PC-9 (cell line): ENCODE results near the gene SLC38A10. TPM values are rescaled to one million over a fixed set of nuclear protein-coding genes. Genes with fewer than 3 reads are reported as not detected.

ENCODE experiments used
- BruUV-seq: library from RNA; stranded (reverse); fragments of 400-500 nt; replicated peaks from 2 replicates; lab custom pipeline; 2021; lab: Mats Ljungman, UMichigan
- CTCF ChIA-PET: fragments of 300-600 bp; sonication (Branson Sonifier 250); formaldehyde crosslinking; loops from one replicate; lab custom pipeline; 2022; ENCODE audit warnings: antibody characterized with exemption; lab: Charles Lee
- POLR2A ChIA-PET: fragments of 300-600 bp; sonication (Branson Sonifier 250); formaldehyde crosslinking; loops from one replicate; lab custom pipeline; 2022; ENCODE audit warnings: antibody characterized with exemption; ENCODE audit not compliant: unreplicated experiment; lab: Charles Lee
- DNase-seq, 2 experiments: peaks; one replicate each; pipeline versions ENCODE4 v3.0.0 to v3.0.0-alpha.2; 2015 to 2022; ENCODE audit warnings: mixed read lengths in 1 of 2
- H2AFZ ChIP-seq: fragments of 200-600 bp; sonication (generic); 2 replicates; pipeline ENCODE4 v1.8.1; 2017; ENCODE audit warnings: antibody characterized with exemption
- H3F3A ChIP-seq: fragments of 200-600 bp; sonication (generic); 2 replicates; pipeline ENCODE4 v1.8.1; 2017; ENCODE audit warnings: antibody characterized with exemption, mild to moderate bottlenecking, low read depth; ENCODE audit not compliant: insufficient read depth
- H3K27ac ChIP-seq: fragments of 200-600 bp; sonication (generic); 2 replicates; pipeline ENCODE4 v1.6.1; 2016; ENCODE audit warnings: mixed run types
- H3K27me3 ChIP-seq: fragments of 200-600 bp; sonication (generic); 2 replicates; pipeline ENCODE4 v1.6.1; 2016; ENCODE audit warnings: low read depth, mixed run types; ENCODE audit not compliant: insufficient read depth
- H3K36me3 ChIP-seq: fragments of 200-600 bp; sonication (generic); 2 replicates; pipeline ENCODE4 v1.6.1; 2016; ENCODE audit warnings: low read depth, mixed run types
- H3K4me1 ChIP-seq: fragments of 200-600 bp; sonication (generic); replicated peaks from 2 replicates; pipeline ENCODE4 v1.6.1; 2016; ENCODE audit warnings: mixed run types; ENCODE audit not compliant: insufficient read depth
- H3K4me2 ChIP-seq: fragments of 200-600 bp; sonication (generic); 2 replicates; pipeline ENCODE4 v1.6.1; 2017; ENCODE audit warnings: mixed run types
- H3K4me3 ChIP-seq: fragments of 200-600 bp; sonication (generic); 2 replicates; pipeline ENCODE4 v1.6.1; 2016; ENCODE audit warnings: mixed run types
- H3K79me2 ChIP-seq: fragments of 200-600 bp; sonication (generic); 2 replicates; pipeline ENCODE4 v1.6.1; 2017; ENCODE audit warnings: low read depth, mixed run types
- H3K9me2 ChIP-seq: fragments of 200-600 bp; sonication (generic); 2 replicates; pipeline ENCODE4 v1.8.1; 2017; ENCODE audit warnings: mild to moderate bottlenecking; ENCODE audit not compliant: insufficient read depth
- H3K9me3 ChIP-seq: fragments of 200-600 bp; sonication (generic); 2 replicates; pipeline ENCODE4 v1.8.1; 2016; ENCODE audit warnings: low read depth; ENCODE audit not compliant: insufficient read depth
- H4K20me1 ChIP-seq: fragments of 200-600 bp; sonication (generic); 2 replicates; pipeline ENCODE4 v1.8.1; 2017; ENCODE audit not compliant: insufficient read depth
- EZH2 ChIP-seq: fragments of 200-600 bp; sonication (generic); IDR thresholded peaks from 2 replicates; pipeline ENCODE4 v1.8.0; 2017; ENCODE audit warnings: antibody characterized with exemption, low read depth
- intact Hi-C: fragments of 100-400 bp; cut with micrococcal nuclease; formaldehyde crosslinking; loops from one replicate; pipeline ENCODE4 v1.10.0; 2022; ENCODE audit not compliant: unreplicated experiment
- total RNA-seq: library from RNA; stranded (reverse); gene quantifications from 2 replicates; pipeline ENCODE4 v1.2.3, GENCODE V29; 2021
- TF ChIP-seq, protein P1 (sequence below): fragments of 200-600 bp; sonication (generic); conservative IDR thresholded peaks from 2 replicates; pipeline ENCODE4 v1.6.1; 2017; ENCODE audit warnings: mixed run types, antibody characterized with exemption, mild to moderate bottlenecking, moderate library complexity

Gene SLC38A10
- total RNA-seq, 1 experiment from 2014 or later = 127 TPM

DNA sequence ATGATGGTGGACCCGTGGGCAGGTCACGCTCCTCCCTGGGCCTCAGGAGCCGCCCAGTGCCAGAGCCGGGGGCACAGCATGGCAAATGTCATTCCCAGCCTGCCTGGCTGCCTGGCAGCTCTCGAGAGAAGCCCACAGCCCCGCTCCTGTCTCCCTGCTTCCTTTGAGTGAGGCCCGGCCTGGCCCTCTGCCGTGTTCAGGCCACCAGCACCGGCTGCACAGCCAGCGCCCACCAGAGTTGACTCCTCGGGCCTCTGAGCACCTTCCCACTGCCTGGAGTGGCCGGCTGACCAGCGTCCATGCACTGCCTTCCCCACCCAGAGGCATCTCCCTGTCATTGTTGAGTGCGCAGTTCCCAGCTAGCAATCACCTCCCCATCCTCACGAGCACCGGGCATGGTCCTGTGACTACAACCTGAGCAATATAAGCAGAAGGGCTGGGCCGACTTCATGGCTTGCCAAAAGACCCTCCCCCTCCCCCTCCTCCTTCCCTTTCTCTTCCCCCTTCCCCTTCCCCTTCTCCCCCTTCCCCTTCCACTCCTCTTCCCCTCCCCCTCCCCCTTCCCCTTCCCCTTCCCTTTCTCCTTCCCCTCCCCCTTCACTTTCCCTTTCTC lies 11.9 kb upstream of the SLC38A10 start:
- H3K4me2 ChIP-seq = no peak overlapping the region
- TF ChIP-seq, protein P1, sequence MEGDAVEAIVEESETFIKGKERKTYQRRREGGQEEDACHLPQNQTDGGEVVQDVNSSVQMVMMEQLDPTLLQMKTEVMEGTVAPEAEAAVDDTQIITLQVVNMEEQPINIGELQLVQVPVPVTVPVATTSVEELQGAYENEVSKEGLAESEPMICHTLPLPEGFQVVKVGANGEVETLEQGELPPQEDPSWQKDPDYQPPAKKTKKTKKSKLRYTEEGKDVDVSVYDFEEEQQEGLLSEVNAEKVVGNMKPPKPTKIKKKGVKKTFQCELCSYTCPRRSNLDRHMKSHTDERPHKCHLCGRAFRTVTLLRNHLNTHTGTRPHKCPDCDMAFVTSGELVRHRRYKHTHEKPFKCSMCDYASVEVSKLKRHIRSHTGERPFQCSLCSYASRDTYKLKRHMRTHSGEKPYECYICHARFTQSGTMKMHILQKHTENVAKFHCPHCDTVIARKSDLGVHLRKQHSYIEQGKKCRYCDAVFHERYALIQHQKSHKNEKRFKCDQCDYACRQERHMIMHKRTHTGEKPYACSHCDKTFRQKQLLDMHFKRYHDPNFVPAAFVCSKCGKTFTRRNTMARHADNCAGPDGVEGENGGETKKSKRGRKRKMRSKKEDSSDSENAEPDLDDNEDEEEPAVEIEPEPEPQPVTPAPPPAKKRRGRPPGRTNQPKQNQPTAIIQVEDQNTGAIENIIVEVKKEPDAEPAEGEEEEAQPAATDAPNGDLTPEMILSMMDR = no peak
- TF ChIP-seq EZH2 = no peak
- H3K4me1 ChIP-seq = peaks cover 11% of the 10 kb centered on the region
- H3K27me3 ChIP-seq = no peaks in the 10 kb centered on the region
- H4K20me1 ChIP-seq = no peaks in the 10 kb centered on the region
- H3K79me2 ChIP-seq = no peaks in the 10 kb centered on the region
- ChIA-PET CTCF (no interaction called here), POLR2A (interaction anchor here (0.6 to 0.7 kb wide), 2 partner anchors 72 to 88 kb away, joined by 4 to 7 read pairs; no protein-coding TSS in a partner anchor)
- H3K4me3 ChIP-seq = no peak overlapping the region
- no peaks in the 10 kb centered on the region for H3K36me3 ChIP-seq
- DNase-seq = no peak
- peaks cover 15% of the 10 kb centered on the region; the same call in 1 of the 2 replicates for H3F3A ChIP-seq
- no TSS peak for BruUV-seq
- H3K9me3 ChIP-seq = no peaks in the 10 kb centered on the region
- H3K9me2 ChIP-seq = no peaks in the 10 kb centered on the region
- no peak overlapping the region for H2AFZ ChIP-seq
- no peak overlapping the region for H3K27ac ChIP-seq
- intact Hi-C loops = no loop called here

GRCh38 chr17:81306491-81306890 lies 11.4 kb upstream of the SLC38A10 start:
- DNase-seq = no peak
- no TSS peak for BruUV-seq
- Histone ChIP-seq H4K20me1 (no peaks in the 10 kb centered on the region), H3K4me3 (no peak overlapping the region), H3K4me2 (no peak overlapping the region), H3K9me3 (no peaks in the 10 kb centered on the region), H3K4me1 (peaks cover 11% of the 10 kb centered on the region), H3K79me2 (no peaks in the 10 kb centered on the region), H3F3A (peaks cover 15% of the 10 kb centered on the region; the same call in 1 of the 2 replicates), H3K27me3 (no peaks in the 10 kb centered on the region), H3K36me3 (no peaks in the 10 kb centered on the region), H2AFZ (no peak overlapping the region), H3K27ac (no peak overlapping the region), H3K9me2 (no peaks in the 10 kb centered on the region)
- intact Hi-C loops = no loop called here
- ChIA-PET CTCF (no interaction called here), POLR2A (interaction anchor here (0.6 to 0.7 kb wide), 2 partner anchors 12 to 73 kb away, joined by 3 to 4 read pairs; no protein-coding TSS in a partner anchor)
- TF ChIP-seq, protein P1 = no peak
- TF ChIP-seq EZH2 = no peak

- CTCF ChIA-PET = no interaction called here
- Histone ChIP-seq H2AFZ (no peak overlapping the region), H3K36me3 (no peaks in the 10 kb centered on the region), H3K9me3 (no peaks in the 10 kb centered on the region), H3K9me2 (no peaks in the 10 kb centered on the region), H4K20me1 (no peaks in the 10 kb centered on the region), H3K27me3 (no peaks in the 10 kb centered on the region), H3K4me1 (peaks cover 9% of the 10 kb centered on the region), H3K79me2 (no peaks in the 10 kb centered on the region), H3K4me2 (no peak overlapping the region), H3F3A (peaks cover 15% of the 10 kb centered on the region; the same call in 1 of the 2 replicates), H3K4me3 (no peak overlapping the region), H3K27ac (no peak overlapping the region)
- TF ChIP-seq EZH2 = no peak
- TF ChIP-seq, protein P1 = no peak
- no peak for DNase-seq
- BruUV-seq = no TSS peak
- POLR2A ChIA-PET = interaction anchor here (0.7 kb wide), 1 partner anchor 261 kb away, joined by 3 read pairs; no protein-coding TSS in a partner anchor
- intact Hi-C loops = no loop called here
Observed at GRCh38 chr17:81305051-81305630, 10.0 kb upstream of the SLC38A10 start.
